HCT116 (cell line): ENCODE measurements around the gene ZNF154. TPM values are rescaled to one million over a fixed set of nuclear protein-coding genes. Genes with fewer than 3 reads are reported as not detected.

Experiments
- ATAC-seq: fragments of 200-7000 bp; cut with Tn5 transposase; 2 replicates; pipeline ENCODE4 v1.9.1; 2020; ENCODE audit warnings: mild to moderate bottlenecking, moderate library complexity
- BruUV-seq: library from RNA; stranded (reverse); fragments of 400-500 nt; replicated peaks from 2 replicates; lab custom pipeline; 2021; lab: Mats Ljungman, UMichigan
- CTCF ChIA-PET: fragments of 300-600 bp; sonication (Branson Sonifier 250); formaldehyde crosslinking; loops from one replicate; lab custom pipeline; 2021; ENCODE audit warnings: antibody characterized with exemption; lab: Charles Lee
- POLR2A ChIA-PET: fragments of 300-600, 350-600 bp; sonication (Branson Sonifier 250); formaldehyde crosslinking; loops from one replicate; lab custom pipeline; 2021; ENCODE audit warnings: antibody characterized with exemption; lab: Charles Lee
- RAD21 ChIA-PET, 2 experiments: fragments of 300-600 bp; sonication (Branson Sonifier 250); formaldehyde crosslinking; loops; one replicate each; lab custom pipeline; 2023; ENCODE audit warnings: low total read pairs in 2 of 2; ENCODE audit not compliant: uncharacterized antibody in 2 of 2, unreplicated experiment in 2 of 2, low non-redundant PET in 1 of 2; lab: Charles Lee
- DNase-seq: peaks from one replicate; pipeline ENCODE4 v3.0.0-alpha.2; 2010; ENCODE audit warnings: low read depth, low spot score
- H2AFZ ChIP-seq: fragments of 200-600 bp; shearing (Covaris generic), sonication (generic); 2 replicates; pipeline ENCODE4 v1.6.1; 2017; ENCODE audit warnings: low read depth, mixed run types, mixed read lengths, antibody characterized with exemption, low read length; ENCODE audit not compliant: poor library complexity, severe bottlenecking
- H3K27ac ChIP-seq: 2 replicates; pipeline ENCODE4 v1.5.1; 2012; ENCODE audit warnings: low read depth, low read length
- H3K27me3 ChIP-seq: fragments of 200-600 bp; sonication (generic); 2 replicates; pipeline ENCODE4 v1.6.1; 2016; ENCODE audit warnings: mixed run types, low read length, mixed read lengths; ENCODE audit not compliant: insufficient read depth
- H3K36me3 ChIP-seq, 2 experiments: fragments of 200-500 bp in 1 of 2; fragments of 200-600 bp in 1 of 2; sonication (Bioruptor generic) in 1 of 2; sonication (generic) in 1 of 2; 2 replicates each; pipeline versions ENCODE4 v1.5.1 to v1.6.1; 2014 to 2016; ENCODE audit warnings: low read length in 2 of 2, inconsistent platforms in 1 of 2, mixed read lengths in 1 of 2, mixed run types in 1 of 2; ENCODE audit not compliant: insufficient read depth in 2 of 2, control insufficient read depth in 1 of 2
- H3K4me1 ChIP-seq, 2 experiments: fragments of 200-600 bp in 1 of 2; sonication (generic) in 1 of 2; 2 replicates each; pipeline versions ENCODE4 v1.5.1 to v1.6.1; 2012 to 2017; ENCODE audit warnings: low read length in 2 of 2, inconsistent platforms in 1 of 2, mild to moderate bottlenecking in 1 of 2, mixed read lengths in 1 of 2, mixed run types in 1 of 2, moderate library complexity in 1 of 2; ENCODE audit not compliant: insufficient read depth in 2 of 2, control insufficient read depth in 1 of 2
- H3K4me2 ChIP-seq: fragments of 200-600 bp; sonication (generic); 2 replicates; pipeline ENCODE4 v1.6.1; 2017; ENCODE audit warnings: mixed run types, low read length, mixed read lengths
- H3K4me3 ChIP-seq, 2 experiments: fragments of 200-600 bp in 1 of 2; sonication (generic) in 1 of 2; replicated peaks in 1 of 2; 2 replicates each; pipeline ENCODE4 v1.5.1; 2011 to 2016; ENCODE audit warnings: low read length in 2 of 2, control low read depth in 1 of 2, low read depth in 1 of 2, mild to moderate bottlenecking in 1 of 2, mixed read lengths in 1 of 2, mixed run types in 1 of 2
- H3K79me2 ChIP-seq: fragments of 200-600 bp; sonication (generic); 2 replicates; pipeline ENCODE4 v1.6.1; 2017; ENCODE audit warnings: mild to moderate bottlenecking, mixed run types, low read length, moderate library complexity, mixed read lengths; ENCODE audit not compliant: insufficient read depth
- H3K9ac ChIP-seq: fragments of 200-600 bp; sonication (generic); 2 replicates; pipeline ENCODE4 v1.6.1; 2016; ENCODE audit warnings: low read length, mixed read lengths
- H3K9me2 ChIP-seq: fragments of 200-600 bp; sonication (generic), shearing (Covaris generic); 2 replicates; pipeline ENCODE4 v1.6.1; 2017; ENCODE audit warnings: mixed run types, mild to moderate bottlenecking, moderate library complexity; ENCODE audit not compliant: insufficient read depth
- H3K9me3 ChIP-seq, 2 experiments: fragments of 200-500 bp in 1 of 2; fragments of 200-600 bp in 1 of 2; sonication (Bioruptor generic) in 1 of 2; sonication (generic) in 1 of 2; 2 replicates each; pipeline ENCODE4 v1.6.1; 2014 to 2017; ENCODE audit warnings: low read length in 2 of 2, mixed read lengths in 2 of 2, inconsistent platforms in 1 of 2, low read depth in 1 of 2, mild to moderate bottlenecking in 1 of 2, mixed run types in 1 of 2, moderate library complexity in 1 of 2; ENCODE audit not compliant: control insufficient read depth in 1 of 2, insufficient read depth in 1 of 2
- H4K20me1 ChIP-seq: fragments of 200-600 bp; sonication (generic), shearing (Covaris generic); 2 replicates; pipeline ENCODE4 v1.6.1; 2017; ENCODE audit warnings: mixed run types, mild to moderate bottlenecking, moderate library complexity; ENCODE audit not compliant: insufficient read depth
- CBX3 ChIP-seq: IDR thresholded peaks from 2 replicates; pipeline ENCODE4 v1.6.1; 2012; ENCODE audit warnings: low read depth
- CTCF ChIP-seq, 3 experiments: fragments of 200-600 bp in 1 of 3; sonication (generic) in 1 of 3; IDR thresholded peaks in 2 of 3; conservative IDR thresholded peaks in 1 of 3; 2 replicates each; pipeline ENCODE4 v1.5.1; 2012 to 2017; ENCODE audit warnings: low read depth in 2 of 3, low read length in 2 of 3, antibody characterized with exemption in 1 of 3, borderline replicate concordance in 1 of 3, control low read depth in 1 of 3, mild to moderate bottlenecking in 1 of 3, mixed read lengths in 1 of 3, mixed run types in 1 of 3, moderate library complexity in 1 of 3; ENCODE audit not compliant: insufficient read depth in 1 of 3
- EGR1 ChIP-seq: IDR thresholded peaks from 2 replicates; pipeline ENCODE4 v1.6.1; 2012; ENCODE audit warnings: low read depth
- ELF1 ChIP-seq: IDR thresholded peaks from 2 replicates; pipeline ENCODE4 v1.6.1; 2012; ENCODE audit warnings: low read depth, borderline replicate concordance
- FOSL1 ChIP-seq: IDR thresholded peaks from 2 replicates; pipeline ENCODE4 v1.6.1; 2012; ENCODE audit warnings: low read depth
- MAX ChIP-seq: IDR thresholded peaks from 2 replicates; pipeline ENCODE4 v1.6.1; 2012
- POLR2AphosphoS5 ChIP-seq: IDR thresholded peaks from 2 replicates; pipeline ENCODE4 v1.6.1; 2011; ENCODE audit warnings: mild to moderate bottlenecking, low read depth, low read length, moderate library complexity
- RAD21 ChIP-seq: IDR thresholded peaks from 2 replicates; pipeline ENCODE4 v1.6.1; 2012; ENCODE audit warnings: low read depth, mild to moderate bottlenecking
- REST ChIP-seq: IDR thresholded peaks from 2 replicates; pipeline ENCODE4 v1.6.1; 2012; ENCODE audit warnings: low read depth
- SIN3A ChIP-seq: IDR thresholded peaks from 2 replicates; pipeline ENCODE4 v1.6.1; 2012; ENCODE audit warnings: low read depth
- TCF7L2 ChIP-seq: IDR thresholded peaks from 2 replicates; pipeline ENCODE4 v1.7.0; 2011; ENCODE audit warnings: borderline replicate concordance, inconsistent platforms; ENCODE audit not compliant: insufficient read depth, insufficient read length; ENCODE audit errors: extremely low read depth
- YY1 ChIP-seq: IDR thresholded peaks from 2 replicates; pipeline ENCODE4 v1.6.1; 2011; ENCODE audit warnings: low read length, low read depth, moderate library complexity, mild to moderate bottlenecking; ENCODE audit not compliant: insufficient replicate concordance; ENCODE audit errors: extremely low read depth
- ZBTB33 ChIP-seq: IDR thresholded peaks from 2 replicates; pipeline ENCODE4 v1.6.1; 2011; ENCODE audit warnings: mild to moderate bottlenecking, low read length, moderate library complexity; ENCODE audit not compliant: insufficient replicate concordance; ENCODE audit errors: extremely low read depth
- ZFX ChIP-seq: fragments of 450-650 bp; IDR thresholded peaks from 2 replicates; pipeline ENCODE4 v1.6.1; 2017
- intact Hi-C: fragments of 100-400 bp; cut with micrococcal nuclease; formaldehyde crosslinking; loops from 2 replicates; pipeline ENCODE4 v1.10.0; 2022
- total RNA-seq: library from RNA; stranded (reverse); gene quantifications from one replicate; pipeline ENCODE4 v1.2.1, GENCODE V29; 2021; ENCODE audit not compliant: unreplicated experiment

The ZNF154 gene
- total RNA-seq, 1 experiment from 2014 or later = 0.10 TPM

GRCh38 chr19:57671124-57671895 lies 37.7 kb downstream of the ZNF154 start:
- Histone ChIP-seq H3K27me3 (no peaks in the 10 kb centered on the region), H3K9ac (no peak overlapping the region), H3K79me2 (no peaks in the 10 kb centered on the region), H4K20me1 (no peaks in the 10 kb centered on the region), H3K4me3 (no peak overlapping the region), H3K36me3 (no peaks in the 10 kb centered on the region), H3K9me3 (peaks cover 0 to 4% of the 10 kb centered on the region in 2 experiments; a peak in 1 of 4 replicates), H2AFZ (no peak overlapping the region), H3K4me1 (no peaks in the 10 kb centered on the region), H3K4me2 (no peak overlapping the region), H3K9me2 (no peaks in the 10 kb centered on the region), H3K27ac (no peak overlapping the region)
- BruUV-seq = no TSS peak
- TF ChIP-seq CBX3 (no peak), ZFX (no peak), REST (no peak), CTCF (IDR thresholded peaks at IDR 0.05 in 2 of 3, conservative IDR thresholded peaks at IDR 0.05 in 1 of 3; ENCODE audit: borderline replicate concordance in 1 of 3, insufficient read depth in 1 of 3, low read depth in 2 of 3, low read length in 2 of 3) (no peak), YY1 (no peak), MAX (no peak), POLR2AphosphoS5 (no peak), RAD21 (no peak), TCF7L2 (no peak), FOSL1 (no peak), ZBTB33 (no peak), ELF1 (no peak), EGR1 (no peak), SIN3A (no peak)
- no peak for ATAC-seq
- ChIA-PET RAD21 (no interaction called here), POLR2A (no interaction called here), CTCF (no interaction called here)
- intact Hi-C loops = no loop called here
- DNase-seq = no peak
